Measurements from ENCODE around the gene ITGB2.
"Not testable (repeated sequence)": the region's sequence is repeated elsewhere in the genome, so short reads cannot be mapped to it uniquely, and the experiment has no call there.

Gene ITGB2

GRCh38 chr21:44880405-44881197 is 40.1 kb downstream of the ITGB2 start:
- DNase-seq = peak; percentile 14

DNA sequence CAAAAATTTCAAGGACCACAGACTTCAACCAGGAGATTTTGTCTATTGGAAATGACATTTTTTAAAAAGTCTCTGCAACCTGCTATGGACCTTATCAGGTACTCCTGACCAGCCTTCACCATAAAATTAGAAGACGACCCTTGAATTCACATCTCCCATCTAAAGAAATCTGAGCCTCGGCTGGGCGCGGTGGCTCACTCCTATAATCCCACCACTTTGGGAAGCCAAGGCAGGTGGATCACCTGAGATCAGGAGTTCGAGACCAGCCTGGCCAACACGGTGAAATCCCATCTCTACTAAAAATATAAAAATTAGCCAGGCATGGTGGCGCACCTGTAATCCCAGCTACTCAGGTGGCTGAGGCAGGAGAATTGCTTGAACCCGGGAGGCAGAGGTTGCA is 41.5 kb downstream of the ITGB2 start:
- DNase-seq = not testable (repeated sequence)

- no peak for DNase-seq
Observed at GRCh38 chr21:44878053-44878982, 42.4 kb downstream of the ITGB2 start.

DNA sequence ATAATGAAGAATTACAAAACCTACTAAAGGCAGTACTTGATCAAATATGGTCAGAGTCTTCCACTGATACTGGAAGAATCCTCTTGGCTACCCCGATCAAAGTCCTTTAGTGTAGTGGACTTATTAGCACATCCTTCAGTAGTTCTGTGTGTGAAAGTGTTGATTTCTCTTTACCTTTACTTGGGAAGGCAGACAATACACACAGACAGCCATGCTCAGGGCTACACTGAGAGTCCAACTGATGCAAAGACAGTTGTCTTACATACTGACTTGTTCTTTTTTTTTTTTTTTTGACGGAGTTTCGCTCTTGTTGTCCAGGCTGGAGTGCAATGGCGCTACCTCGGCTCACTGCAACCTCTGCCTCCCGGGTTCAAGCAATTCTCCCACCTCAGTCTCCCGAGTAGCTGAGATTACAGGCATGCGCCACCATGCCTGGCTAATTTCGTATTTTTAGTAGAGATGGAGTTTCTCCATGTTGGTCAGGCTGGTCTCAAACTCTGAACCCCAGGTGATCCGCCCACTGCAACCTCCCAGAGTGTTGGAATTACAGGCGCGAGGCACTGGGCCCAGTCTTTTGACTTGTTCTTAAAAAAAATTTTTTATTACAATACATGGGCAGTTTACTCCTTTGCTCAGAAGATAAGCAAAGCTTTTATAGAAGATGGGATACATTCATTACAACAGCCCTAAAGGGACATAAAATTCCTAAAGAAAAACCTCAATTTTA is 43.7 kb downstream of the ITGB2 start:
- DNase-seq = no peak

- peak; percentile 38 for DNase-seq
Observed at GRCh38 chr21:44875316-44875700, 45.4 kb downstream of the ITGB2 start.

DNA sequence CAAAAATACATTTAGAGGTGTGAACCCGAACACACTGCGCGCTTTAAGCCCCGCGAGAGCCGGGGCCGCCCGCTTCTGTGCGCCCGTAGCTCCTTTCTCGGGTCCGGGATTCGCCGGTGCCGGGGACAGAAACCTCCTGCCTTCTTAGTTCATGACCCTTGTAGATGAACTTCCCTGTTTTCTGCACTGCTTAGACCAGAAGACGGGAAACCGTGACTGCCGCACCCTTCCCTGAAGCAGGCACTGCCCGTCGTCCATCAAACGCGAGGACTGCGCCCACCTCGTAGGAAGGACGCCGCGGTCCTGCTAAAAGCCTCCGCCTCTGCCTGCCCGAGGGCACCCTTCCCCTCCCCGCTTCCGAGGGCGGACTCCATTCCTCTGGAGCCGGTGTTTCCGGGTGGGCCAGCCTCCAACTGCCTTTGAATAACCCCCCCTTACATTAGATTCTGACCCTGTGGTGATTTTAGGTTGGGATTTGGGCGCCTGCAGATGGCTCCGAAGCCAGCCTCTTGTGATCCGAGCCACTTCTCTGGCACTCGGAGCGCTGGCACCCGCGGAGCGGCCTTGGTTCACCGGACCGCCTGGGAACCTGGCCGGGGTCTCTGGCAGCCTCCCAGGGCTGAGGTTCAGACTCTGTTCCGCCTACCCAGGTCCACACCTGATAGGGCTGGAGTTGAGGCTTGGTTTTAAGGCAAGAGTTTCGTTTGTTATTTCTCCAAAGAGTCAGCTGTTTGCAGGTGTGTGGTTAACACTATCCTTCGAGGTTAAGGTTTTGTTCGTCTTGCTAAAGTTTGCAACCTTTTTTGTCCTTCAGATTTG is 46.0 kb downstream of the ITGB2 start:
- DNase-seq = no peak

GRCh38 chr21:44874240-44874496 is 46.5 kb downstream of the ITGB2 start:
- no peak for DNase-seq

GRCh38 chr21:44873356-44874239 is 47.1 kb downstream of the ITGB2 start, which contains the start of gene PTTG1IP:
TSS of gene PTTG1IP (minus strand) at chr21:44873690. CDS start at chr21:44873616, 74 bp downstream.
- DNase-seq = peak; percentile 97

DNA sequence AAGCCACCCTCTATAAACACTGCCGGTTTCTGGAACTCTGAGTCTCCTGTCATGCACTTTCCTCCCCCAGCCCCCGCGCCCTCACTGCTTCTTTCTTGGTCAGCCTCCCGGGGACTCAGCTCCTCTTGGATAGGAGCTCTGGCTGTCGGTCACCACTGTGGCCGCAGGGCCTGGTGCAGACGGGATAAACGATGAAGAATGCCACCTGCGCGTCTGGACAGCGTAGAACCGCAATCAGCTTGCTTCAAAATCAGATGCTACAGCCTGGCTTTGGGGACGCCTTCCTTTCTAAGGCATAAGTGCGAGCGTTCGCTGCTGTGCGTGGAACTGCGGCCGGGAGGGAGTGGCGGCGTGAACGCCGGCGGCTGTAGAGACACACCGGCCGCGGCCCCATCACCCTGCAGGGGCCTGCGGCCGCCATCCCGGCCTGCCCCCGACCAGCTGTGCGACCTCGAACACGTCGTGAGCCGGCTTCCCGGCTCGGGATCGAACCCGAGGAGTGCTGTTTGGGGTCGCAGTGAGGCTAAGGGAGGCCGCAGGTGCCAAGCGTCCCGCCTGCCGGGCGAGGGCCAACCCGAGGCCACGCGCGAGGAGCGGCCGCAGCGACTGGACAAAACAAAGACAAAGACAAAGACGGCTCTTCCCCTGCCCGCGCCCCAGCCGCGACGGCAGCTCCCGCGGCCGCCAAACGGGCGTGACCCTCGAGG is 47.9 kb downstream of the ITGB2 start:
- no peak for DNase-seq

- DNase-seq = no peak
Observed at GRCh38 chr21:44872323-44872648, 48.4 kb downstream of the ITGB2 start.

DNA sequence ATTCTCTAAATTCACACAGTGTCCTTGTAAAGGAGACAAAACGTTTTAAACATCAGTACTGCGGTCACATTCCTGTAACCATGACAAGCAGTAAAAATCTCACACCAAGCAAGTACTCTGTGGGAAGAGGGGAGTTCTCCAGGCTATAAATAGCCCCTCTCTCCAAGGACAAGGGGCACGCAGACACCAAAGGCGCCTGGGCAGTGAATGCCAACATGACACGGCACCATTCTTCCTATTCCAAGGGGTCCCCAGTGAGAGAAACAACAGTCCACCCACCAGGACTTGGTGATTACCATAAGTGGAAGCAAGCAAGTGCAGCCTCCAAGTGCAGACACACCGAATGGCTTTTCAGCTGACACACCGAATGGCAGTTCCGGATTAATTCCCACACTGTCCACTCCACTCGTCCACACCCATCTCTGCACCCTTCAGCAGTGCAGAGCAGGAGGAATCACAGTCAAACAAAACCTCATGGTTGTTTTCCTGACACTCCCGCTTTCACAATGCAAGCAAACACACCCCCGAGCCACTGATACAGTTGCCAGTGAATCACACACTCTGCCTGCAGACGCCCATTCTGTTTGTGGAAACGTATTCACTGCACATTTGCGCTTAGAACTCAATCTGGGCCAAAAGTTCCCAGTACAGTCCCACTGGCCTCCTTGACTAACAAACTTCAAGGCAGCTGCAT is 49.0 kb downstream of the ITGB2 start:
- peak; percentile 62 for DNase-seq

DNA sequence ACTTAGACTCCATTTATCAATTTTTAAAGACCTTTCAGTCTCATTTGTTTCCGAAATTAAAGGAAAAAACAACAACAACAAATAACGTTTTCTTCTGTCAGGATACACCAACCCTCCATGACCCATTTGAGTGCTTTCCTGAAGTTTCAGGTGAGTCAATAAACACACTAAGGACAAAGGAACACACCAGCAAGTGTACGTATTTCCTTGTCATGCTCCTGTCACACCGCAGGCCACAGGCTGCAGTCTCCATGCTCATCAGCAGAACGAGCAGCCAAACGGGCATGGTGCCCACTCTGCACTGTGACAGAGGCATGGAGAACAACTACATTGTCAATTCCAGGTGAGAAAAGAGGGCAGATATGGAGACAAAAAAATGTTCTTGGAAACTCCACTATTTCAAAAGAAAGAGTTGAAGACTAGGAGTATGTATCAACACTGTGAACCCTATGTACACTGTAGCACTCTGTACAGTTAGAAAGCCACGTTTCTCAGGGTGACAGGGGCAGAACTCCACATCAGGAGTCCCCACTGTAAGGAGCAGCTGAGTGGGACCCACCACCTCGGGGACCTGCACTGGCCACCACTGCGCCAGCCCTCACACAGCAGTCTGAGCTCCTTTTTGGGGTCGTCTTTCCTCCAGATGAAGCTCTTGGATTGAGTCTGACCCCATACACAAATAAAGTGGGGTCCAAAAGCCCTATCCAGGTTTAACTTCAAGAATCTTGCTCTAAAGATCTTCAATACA is 49.8 kb downstream of the ITGB2 start:
- peak; percentile 15 for DNase-seq

- no peak for DNase-seq
Observed at GRCh38 chr21:44869781-44870747, 50.6 kb downstream of the ITGB2 start.

DNA sequence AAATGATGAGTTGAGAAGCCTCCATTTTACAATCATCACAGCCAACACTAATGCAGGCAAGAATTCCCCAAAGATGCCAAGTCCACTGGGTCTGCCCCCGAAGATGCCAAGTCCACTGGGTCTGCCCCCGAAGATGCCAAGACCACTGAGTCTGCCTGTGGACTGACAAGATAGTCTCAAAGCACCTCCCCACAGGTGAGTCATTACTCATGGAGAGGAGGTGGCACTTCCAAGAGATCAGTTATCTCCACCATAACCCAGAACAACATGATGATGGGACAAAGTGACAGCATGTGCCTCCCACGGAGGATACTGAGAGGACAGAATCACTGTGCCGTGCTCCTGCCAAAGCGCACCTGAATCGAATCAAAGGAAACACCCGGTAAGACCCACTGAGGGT is 52.0 kb downstream of the ITGB2 start:
- DNase-seq = no peak

- DNase-seq = no peak
Observed at GRCh38 chr21:44867999-44868700, 52.5 kb downstream of the ITGB2 start.

GRCh38 chr21:44867464-44867863 is 53.2 kb downstream of the ITGB2 start:
- no peak for DNase-seq

- no peak for DNase-seq
Observed at GRCh38 chr21:44866780-44867179, 53.9 kb downstream of the ITGB2 start.
